Measurements from ENCODE around the gene CTIF.
"Not testable (repeated sequence)": the region's sequence is repeated elsewhere in the genome, so short reads cannot be mapped to it uniquely, and the experiment has no call there.

Gene CTIF

GRCh38 chr18:48709371-48710062, 170.7 kb downstream of the CTIF start:
- no peak for DNase-seq (ENCODE audit: low read depth)

GRCh38 chr18:48711651-48712486, 173.0 kb downstream of the CTIF start:
- no peak for DNase-seq (ENCODE audit: low read depth)
- no peak overlapping the region for H3K4me3 ChIP-seq (ENCODE audit: low read depth, low read length)

More at GRCh38 chr18:48709371-48710062, 170.7 kb downstream of the CTIF start:
- no peak overlapping the region for H3K4me3 ChIP-seq (ENCODE audit: low read depth, low read length)

- H3K4me3 ChIP-seq (ENCODE audit: low read depth, low read length) = no peak overlapping the region
- DNase-seq (ENCODE audit: low read depth) = peak; percentile 71
These were observed 174.5 kb downstream of the CTIF start for GRCh38 chr18:48713309-48713708.

GRCh38 chr18:48714873-48715272, 176.0 kb downstream of the CTIF start:
- no peak for DNase-seq (ENCODE audit: low read depth)
- no peak overlapping the region for H3K4me3 ChIP-seq (ENCODE audit: low read depth, low read length)

GRCh38 chr18:48715711-48716361, 177.0 kb downstream of the CTIF start:
- no peak for DNase-seq (ENCODE audit: low read depth)

GRCh38 chr18:48717227-48717626, 178.4 kb downstream of the CTIF start:
- not testable (repeated sequence) for DNase-seq (ENCODE audit: low read depth); H3K4me3 ChIP-seq (ENCODE audit: low read depth, low read length)

More at GRCh38 chr18:48715711-48716361, 177.0 kb downstream of the CTIF start:
- H3K4me3 ChIP-seq (ENCODE audit: low read depth, low read length) = no peak overlapping the region

GRCh38 chr18:48718251-48718959, 179.6 kb downstream of the CTIF start:
- H3K4me3 ChIP-seq (ENCODE audit: low read depth, low read length) = no peak overlapping the region
- DNase-seq (ENCODE audit: low read depth) = no peak

- no peak for DNase-seq (ENCODE audit: low read depth)
- H3K4me3 ChIP-seq (ENCODE audit: low read depth, low read length) = no peak overlapping the region
These were observed 180.6 kb downstream of the CTIF start for GRCh38 chr18:48719388-48719787.

- no peak overlapping the region for H3K4me3 ChIP-seq (ENCODE audit: low read depth, low read length)
- no peak for DNase-seq (ENCODE audit: low read depth)
These were observed 181.3 kb downstream of the CTIF start for GRCh38 chr18:48719974-48720654.

GRCh38 chr18:48720655-48721025, 181.8 kb downstream of the CTIF start:
- DNase-seq (ENCODE audit: low read depth) = no peak
- no peak overlapping the region for H3K4me3 ChIP-seq (ENCODE audit: low read depth, low read length)

GRCh38 chr18:48721312-48721711, 182.5 kb downstream of the CTIF start:
- no peak for DNase-seq (ENCODE audit: low read depth)
- H3K4me3 ChIP-seq (ENCODE audit: low read depth, low read length) = no peak overlapping the region

GRCh38 chr18:48723016-48723415, 184.2 kb downstream of the CTIF start:
- H3K4me3 ChIP-seq (ENCODE audit: low read depth, low read length) = no peak overlapping the region
- no peak for DNase-seq (ENCODE audit: low read depth)

GRCh38 chr18:48723837-48724236, 185.0 kb downstream of the CTIF start:
- H3K4me3 ChIP-seq (ENCODE audit: low read depth, low read length) = no peak overlapping the region
- no peak for DNase-seq (ENCODE audit: low read depth)

- H3K4me3 ChIP-seq (ENCODE audit: low read depth, low read length) = no peak overlapping the region
- no peak for DNase-seq (ENCODE audit: low read depth)
These were observed 185.6 kb downstream of the CTIF start for GRCh38 chr18:48724442-48724841.

- no peak for DNase-seq (ENCODE audit: low read depth)
- H3K4me3 ChIP-seq (ENCODE audit: low read depth, low read length) = no peak overlapping the region
These were observed 186.1 kb downstream of the CTIF start for GRCh38 chr18:48724939-48725338.

GRCh38 chr18:48725562-48725961, 186.7 kb downstream of the CTIF start:
- no peak overlapping the region for H3K4me3 ChIP-seq (ENCODE audit: low read depth, low read length)
- no peak for DNase-seq (ENCODE audit: low read depth)

GRCh38 chr18:48727681-48728080, 188.8 kb downstream of the CTIF start:
- H3K4me3 ChIP-seq (ENCODE audit: low read depth, low read length) = no peak overlapping the region

GRCh38 chr18:48728204-48728833, 189.5 kb downstream of the CTIF start:
- DNase-seq (ENCODE audit: low read depth) = peak; percentile 97
- no peak overlapping the region for H3K4me3 ChIP-seq (ENCODE audit: low read depth, low read length)

More at GRCh38 chr18:48727681-48728080, 188.8 kb downstream of the CTIF start:
- DNase-seq (ENCODE audit: low read depth) = no peak

- DNase-seq (ENCODE audit: low read depth) = no peak
- H3K4me3 ChIP-seq (ENCODE audit: low read depth, low read length) = no peak overlapping the region
These were observed 190.6 kb downstream of the CTIF start for GRCh38 chr18:48729404-48729803.

All from skeletal muscle cell (primary cell).